NK-92 (cell line): ENCODE data around the gene FOXM1.

Experiments
- DNase-seq: peaks from one replicate; lab custom pipeline; 2025; ENCODE audit not compliant: unreplicated experiment; lab: John Stamatoyannopoulos, UW

The FOXM1 gene

DNA sequence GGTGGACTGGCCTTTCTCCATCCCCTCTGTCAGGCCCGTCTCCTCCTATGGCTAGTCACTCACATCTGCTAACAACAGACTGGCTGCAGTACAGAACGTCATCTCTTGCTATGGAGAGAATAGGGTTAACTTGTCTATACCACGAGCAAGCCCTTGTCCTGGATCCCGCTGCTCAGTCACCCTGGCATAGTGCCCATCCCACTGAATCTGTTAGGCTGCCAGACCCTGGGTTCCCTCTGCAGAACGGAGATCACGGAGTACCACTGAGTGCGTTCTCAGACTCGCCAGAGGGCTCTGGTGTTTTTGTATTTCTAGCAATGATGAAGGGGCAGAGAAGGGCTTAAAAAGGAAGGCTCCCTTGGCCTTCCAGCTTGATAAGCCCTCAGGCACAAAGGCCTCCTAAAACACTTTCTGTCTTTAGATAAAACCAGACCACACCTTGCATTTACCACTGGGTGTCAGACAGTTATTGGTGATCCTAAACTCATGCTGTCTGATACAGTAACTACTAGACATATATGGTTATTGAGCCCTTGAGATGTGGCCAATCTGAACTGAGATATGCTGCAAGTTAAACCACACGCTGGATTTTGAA is 35.8 kb downstream of the FOXM1 start:
- no peak for DNase-seq

DNA sequence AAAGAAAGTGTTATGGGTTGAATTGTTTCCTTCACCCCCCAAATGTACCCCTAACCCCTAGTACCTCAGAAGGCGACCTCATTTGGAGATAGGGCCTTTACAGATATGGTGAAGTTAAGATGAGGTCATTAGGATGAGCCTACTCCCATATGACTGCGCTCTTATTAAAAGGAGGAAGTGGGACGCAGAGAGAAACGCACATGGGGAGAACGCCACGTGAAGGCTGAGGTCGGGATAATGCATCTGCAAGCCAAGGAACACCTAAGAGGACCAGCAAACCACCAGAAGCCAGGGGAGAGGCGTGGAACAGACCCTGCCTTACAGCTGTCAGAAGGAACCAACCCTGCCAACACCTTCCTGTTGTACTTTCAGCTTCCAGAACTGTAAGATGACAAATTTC is 40.4 kb downstream of the FOXM1 start:
- no peak for DNase-seq

DNA sequence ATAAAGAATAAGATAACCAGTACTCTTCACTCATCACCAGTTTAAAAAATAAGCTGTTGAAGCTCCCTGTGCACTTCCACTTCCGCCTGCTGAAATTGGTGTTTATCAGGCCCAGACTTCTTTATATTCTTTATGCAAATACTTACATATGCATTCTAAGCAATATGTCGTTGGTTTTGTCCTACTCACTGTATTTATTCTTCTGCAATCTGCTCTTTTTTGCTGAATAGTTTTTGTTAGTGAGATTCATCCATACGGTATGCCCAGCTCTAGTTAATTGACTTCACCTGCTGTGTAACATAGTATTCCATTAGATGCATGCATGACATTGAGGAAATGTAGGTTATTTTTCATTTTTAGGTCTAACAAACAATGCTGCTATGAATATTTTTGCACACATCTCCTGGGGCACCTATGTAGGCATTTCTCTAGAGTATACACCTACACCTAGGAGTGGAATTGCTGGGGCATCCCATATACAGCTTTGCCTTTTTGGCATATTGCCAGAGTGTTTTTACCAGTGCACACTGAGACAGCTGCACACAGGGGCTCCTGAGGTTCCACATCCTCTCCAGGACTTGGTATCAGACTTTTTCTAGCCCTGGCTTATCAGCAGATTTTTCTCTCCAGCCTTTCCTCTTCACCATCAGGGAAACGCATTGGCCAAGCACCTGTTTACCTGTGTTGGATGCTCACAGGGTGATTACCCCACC is 41.1 kb downstream of the FOXM1 start:
- no peak for DNase-seq

DNA sequence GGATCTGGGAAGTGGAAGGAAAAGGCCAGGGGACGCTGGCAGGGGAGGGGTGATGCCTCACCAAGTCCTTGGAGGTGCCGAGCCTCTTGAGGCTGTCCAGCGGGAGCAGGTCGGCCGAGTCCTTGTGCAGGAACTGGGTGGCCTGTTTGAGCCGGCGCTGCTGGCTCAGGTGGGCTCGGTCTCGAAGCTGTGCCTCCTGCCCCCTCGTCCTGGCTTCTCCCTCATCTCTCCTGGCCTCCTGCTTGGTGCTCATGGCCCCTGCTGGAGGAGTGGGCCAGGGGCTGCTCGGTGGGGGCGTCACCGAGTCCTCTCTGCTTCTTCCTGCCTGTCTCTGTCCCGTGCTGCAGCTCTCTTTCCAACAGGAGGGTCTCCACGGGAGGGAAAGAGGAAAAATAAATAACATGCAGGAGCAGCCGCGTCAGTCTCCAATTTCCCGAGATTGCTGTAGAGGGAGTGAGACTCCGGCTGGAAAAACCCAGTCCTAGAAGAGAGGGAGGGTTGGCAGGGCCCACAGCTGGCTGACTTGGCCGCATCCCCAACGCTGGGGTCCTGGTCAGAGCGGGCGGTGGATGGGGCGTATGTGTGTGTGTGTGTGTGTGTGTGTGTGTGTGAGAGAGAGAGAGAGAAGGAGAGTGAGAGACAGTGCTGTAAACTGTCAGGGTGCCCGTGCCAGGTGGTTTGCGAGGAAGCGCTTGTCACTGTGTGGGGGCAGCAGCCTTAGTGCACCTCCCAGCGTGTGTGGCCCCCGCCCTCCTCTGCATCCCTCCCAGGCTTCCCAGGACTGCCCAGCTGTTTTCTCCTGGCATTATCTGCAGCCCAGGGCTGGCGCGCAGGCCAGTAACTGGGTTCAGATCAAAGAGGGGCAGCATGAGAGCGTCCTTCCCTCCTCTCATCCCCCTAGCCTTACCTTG is 42.1 kb downstream of the FOXM1 start, which contains the start of gene NRIP2:
Gene NRIP2, minus strand, starts transcription at position 455 of the 911 bp plus-strand sequence. Its CDS starts 52 bp downstream, at position 403.
- DNase-seq, result no peak

DNA sequence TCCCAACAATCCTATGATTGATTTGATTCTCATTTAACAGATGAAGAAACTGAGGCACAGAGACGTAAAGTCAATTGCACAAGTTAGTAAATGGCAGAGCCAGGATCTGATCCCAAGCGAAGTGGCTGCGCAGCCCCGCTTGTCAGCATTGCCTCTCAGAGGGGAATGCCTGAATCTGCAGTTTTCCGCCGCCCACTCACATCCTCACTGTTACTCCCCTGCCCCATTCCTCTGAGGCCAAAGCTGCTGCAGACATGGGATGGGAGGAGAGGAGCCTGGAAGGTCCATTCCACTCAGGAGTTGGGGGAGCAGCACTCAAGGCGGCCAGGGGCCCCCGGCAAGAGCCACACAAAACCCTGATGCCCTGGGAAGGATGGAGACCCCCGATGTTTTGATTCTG is 43.2 kb downstream of the FOXM1 start:
- no peak for DNase-seq

DNA sequence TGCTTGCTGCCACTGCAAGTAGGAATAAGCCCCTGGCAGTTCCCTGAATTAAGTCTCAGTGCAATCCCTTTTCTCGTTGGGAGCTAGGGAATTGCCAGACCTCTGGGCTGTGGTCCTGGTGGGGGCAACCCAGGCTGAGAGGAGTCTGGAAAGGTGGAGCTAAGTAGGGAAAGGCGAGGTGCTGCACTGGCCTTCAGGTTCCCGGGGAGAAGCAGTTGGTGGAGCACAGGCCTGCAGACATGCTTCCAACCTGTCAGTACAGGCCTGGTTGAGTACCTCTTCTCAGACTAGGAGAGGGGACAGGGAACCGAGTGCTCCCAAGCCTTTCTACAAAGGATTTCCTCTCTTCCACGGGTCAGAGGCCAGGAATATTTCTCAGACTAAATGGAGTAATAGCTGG is 43.6 kb downstream of the FOXM1 start:
- no peak for DNase-seq

DNA sequence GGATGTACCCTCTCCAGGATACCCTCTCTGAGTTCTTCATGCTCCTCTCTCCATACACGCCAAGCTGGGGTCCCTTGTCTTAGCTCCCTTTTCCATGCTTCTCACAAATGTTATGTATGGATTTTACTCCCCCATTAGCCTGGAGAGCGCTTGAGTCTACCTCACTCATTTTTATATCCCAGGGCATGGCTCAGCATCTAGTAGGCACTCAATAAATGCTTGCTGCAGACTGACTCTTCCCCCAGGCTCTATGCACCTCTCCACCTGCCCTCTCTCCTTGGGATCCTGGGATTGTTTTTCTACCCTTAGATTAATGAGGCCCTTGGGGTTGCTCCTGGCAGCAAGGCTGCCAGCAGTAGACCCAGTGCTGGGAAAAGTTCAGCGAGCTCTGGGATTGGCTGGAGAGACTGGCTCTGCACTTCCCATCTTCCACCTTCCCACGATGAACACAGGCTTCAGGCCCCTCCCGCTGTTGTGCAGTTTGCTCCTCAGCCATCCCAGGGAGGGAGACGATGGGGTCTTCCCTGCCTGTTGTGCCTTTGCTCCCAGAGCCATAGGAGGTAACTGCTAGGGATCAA is 44.3 kb downstream of the FOXM1 start:
- no peak for DNase-seq

DNA sequence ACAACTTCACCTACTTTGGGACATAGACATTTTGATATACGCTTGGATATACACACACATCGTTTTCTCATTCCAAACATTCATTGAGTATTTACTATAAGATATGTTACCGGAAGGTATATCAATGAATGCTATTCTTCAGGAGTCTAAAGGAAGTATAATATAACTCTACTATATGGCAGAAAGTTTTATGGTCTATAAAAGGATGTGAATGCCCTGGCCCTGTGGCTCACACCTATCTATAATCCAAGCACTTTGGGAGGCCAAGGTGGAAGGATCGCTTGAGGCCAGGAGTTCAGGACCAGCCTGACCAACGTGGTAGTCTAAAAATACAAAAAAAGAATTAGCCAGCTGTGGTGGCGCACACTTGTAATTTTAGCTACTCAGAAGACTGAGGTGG is 47.7 kb downstream of the FOXM1 start:
- DNase-seq, result no peak

DNA sequence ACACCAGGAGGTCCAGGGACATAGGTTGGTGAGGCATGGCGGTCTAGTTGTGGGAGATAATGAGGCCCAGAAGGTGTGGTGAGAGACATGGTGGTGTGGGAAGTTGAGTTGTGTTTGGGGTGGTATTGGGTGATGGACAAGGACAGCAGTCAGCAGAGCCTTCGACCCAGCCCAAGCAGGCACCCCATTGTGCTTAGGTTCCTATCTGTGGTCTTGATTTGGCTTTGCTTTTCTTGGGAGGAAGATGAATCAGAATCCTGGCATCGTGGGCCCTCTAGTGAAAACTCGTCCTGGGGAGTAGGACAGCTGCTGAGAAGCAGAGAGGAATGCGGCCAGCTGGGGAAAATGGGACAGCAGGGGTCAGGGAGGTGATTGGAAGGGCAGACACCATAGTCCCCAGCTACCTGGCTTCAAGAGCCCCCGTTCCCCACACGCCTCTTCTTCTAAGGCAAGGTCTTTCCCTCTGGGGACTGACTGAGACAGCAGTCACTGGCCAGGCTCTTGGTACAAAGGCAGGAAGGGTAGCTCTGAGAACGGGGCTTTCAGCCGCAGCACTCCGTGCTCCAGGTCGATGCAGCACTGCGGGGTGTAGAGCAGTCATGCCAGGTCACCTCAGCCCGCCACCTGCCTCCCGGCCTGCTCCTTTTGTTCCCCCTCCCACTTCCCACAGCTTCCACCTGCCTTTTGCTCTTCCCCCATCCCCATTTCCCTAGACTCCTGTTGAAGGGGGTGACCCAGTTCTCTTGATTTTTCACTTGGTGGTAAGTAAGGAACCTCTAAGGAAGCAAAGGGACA is 50.1 kb downstream of the FOXM1 start:
- no peak for DNase-seq

DNA sequence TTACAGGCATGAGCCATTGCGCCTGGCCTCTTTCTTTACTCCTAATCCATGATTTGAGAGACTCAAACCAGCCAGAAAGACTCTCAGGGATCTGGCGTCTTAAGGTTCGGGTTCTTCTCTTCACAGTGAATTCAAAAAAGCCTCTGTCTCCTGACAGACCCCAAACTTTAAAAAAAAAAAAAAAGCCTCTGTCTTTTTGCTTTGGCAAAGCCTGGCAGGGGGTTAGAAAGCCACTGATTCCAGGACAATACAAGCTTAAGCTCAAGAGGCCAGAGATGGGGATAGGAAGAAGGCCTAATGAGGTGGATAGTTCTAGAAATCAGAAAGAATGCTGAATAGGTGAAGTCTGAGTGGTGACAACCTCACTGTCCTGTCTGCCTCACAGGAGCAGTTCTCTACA is 50.9 kb downstream of the FOXM1 start:
- DNase-seq, result no peak

DNA sequence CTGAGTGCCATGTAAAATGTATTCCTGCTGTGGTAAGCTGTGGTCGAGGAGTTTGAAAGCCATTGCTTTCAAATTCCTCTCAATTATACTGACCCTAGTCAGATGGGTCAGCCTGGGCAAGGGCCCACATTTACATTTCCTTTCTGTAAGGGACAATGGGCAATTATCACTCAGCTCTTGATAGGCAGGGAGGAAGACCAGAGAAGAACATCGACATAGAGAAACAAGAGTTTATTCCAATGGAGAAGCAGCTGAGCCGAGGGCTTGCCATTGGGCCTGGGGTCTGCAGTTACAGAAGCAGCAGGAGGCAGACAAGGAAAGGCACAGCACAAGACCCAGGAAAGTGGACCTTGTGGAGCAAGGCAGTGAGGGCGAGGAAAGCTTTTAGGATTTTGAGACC is 51.8 kb downstream of the FOXM1 start:
- no peak for DNase-seq

DNA sequence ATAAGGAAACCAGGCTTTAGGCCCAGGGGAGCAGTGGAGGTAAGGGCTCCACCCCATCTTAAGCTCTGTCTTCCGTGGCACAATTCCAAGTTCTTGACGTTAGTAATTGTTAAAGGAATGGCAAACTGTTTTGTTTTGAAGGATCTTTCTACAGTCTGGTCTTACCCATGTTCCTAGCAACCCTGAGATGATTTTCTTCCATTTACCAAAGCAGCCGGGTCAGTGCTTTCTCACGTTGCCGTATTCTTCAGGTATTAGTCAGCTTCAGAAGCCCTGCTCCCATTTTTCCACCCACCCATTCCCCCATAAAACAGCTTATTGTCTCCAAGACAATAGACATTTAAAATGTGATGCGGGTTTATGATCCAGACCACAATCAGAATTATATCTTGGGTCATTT is 52.4 kb downstream of the FOXM1 start:
- DNase-seq, result no peak

DNA sequence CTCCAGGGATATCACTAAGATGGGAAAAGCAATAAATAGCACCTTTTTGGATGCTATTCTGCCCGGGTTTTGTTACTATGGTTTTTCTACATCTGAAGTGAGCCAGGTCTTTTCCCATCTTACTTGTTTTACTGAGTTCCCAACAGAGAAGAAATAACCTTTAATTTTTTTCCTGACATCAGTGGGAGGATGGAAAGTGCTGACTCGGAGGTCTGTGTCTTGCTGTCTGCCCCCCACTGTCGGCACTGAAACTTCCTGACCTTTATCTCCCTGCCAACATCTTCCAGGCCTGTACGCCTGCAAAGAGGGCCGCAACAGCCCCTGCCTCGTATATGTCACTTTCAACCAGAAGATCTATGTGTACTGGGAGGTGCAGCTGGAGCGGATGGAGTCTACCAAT is 53.5 kb downstream of the FOXM1 start:
- DNase-seq, result no peak

DNA sequence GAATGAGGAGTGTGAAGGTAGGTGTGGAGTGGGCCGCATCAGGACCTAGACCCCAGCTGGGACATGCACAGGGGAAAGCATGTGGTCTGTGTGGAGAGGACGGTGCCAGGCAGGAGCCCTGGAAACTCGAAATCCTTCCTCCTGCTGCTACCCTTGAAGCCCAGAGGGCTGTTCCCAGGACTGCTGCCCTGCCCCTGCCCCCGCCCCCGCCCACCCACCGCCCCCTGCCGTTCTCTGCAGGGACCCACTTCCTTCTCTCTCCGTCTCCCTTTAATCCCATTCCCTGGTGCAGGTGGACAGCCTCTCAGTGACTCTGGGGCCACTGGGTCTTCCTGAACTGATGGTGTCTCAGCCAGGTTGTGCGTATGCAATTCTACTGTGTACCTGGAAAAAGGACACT is 56.5 kb downstream of the FOXM1 start:
- no peak for DNase-seq

DNA sequence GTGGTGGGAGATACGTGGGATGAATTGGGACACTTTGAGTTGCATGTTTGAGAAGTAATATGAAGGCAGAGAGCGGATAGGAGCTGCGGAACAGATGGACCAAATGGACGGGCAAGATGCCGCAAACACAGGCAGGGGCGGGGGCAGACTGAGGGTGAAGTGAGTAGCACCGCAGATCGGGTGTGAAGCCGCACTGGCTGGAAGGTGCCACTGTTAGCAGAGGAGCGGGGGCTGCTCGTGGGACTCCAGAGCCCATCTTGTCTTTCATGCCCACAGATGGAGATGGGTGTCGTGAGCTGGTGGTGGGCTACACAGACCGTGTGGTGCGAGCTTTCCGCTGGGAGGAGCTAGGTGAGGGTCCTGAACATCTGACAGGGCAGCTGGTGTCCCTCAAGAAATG is 57.2 kb downstream of the FOXM1 start:
- DNase-seq, result no peak

DNA sequence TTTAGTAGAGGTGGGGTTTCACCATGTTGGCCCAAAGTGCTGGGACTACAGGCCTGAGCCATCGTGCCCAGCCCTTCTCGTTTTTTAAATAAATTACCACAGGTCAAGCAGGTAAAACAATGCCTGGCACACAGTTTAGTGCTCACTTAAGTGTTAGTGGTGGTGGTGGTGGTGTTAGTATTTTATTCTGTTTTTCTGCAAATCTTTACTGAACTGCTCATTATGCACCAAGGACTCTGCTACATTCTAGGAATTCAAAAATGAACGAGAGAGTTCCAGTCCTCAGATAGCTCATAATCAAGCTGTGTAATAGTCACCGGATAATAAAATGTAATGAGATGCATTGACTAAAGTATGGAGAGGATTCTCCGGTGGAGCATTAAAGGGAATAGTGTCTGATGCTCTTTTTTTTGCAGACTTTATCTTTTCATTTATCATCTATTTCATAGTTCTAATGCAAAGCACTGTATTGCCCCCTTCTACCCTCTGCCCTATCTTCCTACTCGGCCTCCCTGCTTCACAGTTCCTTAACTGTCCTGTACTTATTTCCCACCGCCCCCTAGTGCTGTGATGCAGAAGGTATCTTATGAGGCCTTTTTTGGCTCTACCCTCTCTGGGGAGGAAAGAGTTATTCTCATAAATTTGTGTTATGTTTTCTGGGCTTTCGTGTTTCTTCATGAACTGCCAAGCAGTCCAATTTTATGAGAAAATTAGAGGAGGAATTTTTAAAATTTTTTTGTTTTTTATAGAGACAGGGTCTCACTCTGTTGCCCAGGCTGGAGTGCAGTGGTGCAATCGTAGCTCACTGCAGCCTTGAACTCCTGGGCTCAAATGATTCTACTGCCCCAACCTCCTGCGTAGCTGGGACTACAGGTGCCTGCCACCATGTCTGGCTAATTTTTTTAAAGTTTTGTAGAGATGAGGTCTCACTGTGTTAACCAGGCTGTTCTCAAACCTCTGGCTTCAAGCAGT is 63.5 kb downstream of the FOXM1 start:
- DNase-seq, result no peak

DNA sequence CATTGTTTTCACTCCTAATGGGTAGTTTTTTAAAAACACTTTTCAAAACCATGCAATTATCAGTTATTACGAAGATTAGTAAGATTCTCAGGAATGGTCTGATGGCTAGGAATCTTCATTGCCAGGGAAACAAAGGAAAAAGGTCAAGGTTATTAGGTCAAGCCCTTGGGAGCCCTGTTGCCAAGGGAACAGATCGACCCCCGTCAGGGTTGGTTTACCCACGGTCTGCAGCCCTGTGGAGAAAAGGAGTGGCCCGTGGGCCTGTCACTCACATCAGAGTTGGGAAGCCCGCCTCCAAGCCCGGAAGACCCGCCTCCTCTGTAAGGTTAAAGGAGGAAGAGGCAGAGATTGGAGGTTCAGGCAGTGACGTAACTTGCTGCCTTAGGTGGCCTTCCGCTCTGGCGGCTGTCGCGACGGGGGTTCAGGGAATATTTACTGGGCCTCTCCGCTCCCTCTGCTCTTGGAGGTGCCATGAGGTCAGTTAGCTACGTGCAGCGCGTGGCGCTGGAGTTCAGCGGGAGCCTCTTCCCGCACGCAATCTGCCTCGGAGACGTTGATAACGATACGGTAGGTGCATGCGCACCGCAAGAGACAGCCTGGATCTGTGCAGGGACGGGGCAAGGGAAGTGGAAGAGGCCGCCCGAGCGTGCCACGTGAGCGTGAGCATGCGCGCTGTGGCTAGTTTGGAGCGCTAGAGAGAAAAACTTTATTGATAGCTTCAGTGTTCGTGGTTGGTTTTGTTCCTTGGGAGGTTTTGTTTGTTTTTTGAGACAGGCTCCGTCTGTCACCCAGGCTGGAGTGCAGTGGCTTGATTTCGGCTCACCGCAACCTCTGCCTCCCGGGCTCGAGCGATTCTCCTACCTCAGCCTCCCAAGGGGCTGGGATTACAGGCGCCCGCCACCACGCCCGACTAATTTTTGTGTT is 64.4 kb downstream of the FOXM1 start, which contains the start of gene ITFG2:
Gene ITFG2, plus strand, starts transcription at position 379 of the 924 bp plus-strand sequence. Its CDS starts 93 bp downstream, at position 472.
- peak; percentile 61 for DNase-seq

DNA sequence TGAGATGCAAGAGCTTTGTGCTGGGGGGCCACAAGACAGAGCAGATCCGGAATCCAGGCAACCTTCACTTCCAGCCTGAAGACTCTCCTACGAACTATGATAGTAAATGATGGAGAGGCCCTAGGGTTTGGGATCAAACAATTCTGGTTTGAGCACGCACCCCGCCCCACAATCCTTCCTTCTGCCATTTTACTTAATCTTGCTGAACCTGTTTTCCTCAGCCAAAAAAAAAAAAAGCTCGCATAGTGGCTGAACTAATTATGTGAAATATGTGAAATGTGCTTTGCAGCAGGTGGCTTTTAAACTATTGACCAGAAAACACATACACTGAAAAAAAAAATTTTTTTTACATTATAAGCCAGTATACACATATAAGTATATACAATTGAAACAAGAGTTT is 65.2 kb downstream of the FOXM1 start:
- DNase-seq, result no peak
